Right lobe of liver (tissue), 4 donors: Measurements from ENCODE around the gene SERPINF2.

Experiments
- POLR2A ChIP-seq: fragments of 450-650 bp; IDR thresholded peaks from one replicate; pipeline ENCODE4 v1.6.1; 2017; ENCODE audit warnings: antibody characterized with exemption, mild to moderate bottlenecking
- TF ChIP-seq, protein P1 (sequence below), 4 donors: fragments of 200-600 bp in 3 of 4; fragments of 450-650 bp in 1 of 4; IDR thresholded peaks; one replicate each; pipeline versions ENCODE4 v1.5.1 to v1.8.0; 2016 to 2022; ENCODE audit warnings: antibody characterized with exemption in 4 of 4, mild to moderate bottlenecking in 2 of 4
- donor health status: DM: no; HTN: no; CAD: no.
- donor health status: DM: no; HTN: no; CAD: no.
- donor health status: DM: no; HTN: yes; CAD: no.

DNA sequence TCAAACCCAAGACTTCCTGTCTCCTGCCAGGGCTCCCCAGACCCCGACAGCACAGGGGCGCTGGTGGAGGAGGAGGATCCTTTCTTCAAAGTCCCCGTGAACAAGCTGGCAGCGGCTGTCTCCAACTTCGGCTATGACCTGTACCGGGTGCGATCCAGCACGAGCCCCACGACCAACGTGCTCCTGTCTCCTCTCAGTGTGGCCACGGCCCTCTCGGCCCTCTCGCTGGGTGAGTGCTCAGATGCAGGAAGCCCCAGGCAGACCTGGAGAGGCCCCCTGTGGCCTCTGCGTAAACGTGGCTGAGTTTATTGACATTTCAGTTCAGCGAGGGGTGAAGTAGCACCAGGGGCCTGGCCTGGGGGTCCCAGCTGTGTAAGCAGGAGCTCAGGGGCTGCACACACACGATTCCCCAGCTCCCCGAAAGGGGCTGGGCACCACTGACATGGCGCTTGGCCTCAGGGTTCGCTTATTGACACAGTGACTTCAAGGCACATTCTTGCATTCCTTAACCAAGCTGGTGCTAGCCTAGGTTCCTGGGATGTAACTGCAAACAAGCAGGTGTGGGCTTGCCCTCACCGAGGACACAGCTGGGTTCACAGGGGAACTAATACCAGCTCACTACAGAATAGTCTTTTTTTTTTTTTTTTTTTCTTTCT, 27.3 kb downstream of the SERPINF2 start:
- TF ChIP-seq, protein P1, sequence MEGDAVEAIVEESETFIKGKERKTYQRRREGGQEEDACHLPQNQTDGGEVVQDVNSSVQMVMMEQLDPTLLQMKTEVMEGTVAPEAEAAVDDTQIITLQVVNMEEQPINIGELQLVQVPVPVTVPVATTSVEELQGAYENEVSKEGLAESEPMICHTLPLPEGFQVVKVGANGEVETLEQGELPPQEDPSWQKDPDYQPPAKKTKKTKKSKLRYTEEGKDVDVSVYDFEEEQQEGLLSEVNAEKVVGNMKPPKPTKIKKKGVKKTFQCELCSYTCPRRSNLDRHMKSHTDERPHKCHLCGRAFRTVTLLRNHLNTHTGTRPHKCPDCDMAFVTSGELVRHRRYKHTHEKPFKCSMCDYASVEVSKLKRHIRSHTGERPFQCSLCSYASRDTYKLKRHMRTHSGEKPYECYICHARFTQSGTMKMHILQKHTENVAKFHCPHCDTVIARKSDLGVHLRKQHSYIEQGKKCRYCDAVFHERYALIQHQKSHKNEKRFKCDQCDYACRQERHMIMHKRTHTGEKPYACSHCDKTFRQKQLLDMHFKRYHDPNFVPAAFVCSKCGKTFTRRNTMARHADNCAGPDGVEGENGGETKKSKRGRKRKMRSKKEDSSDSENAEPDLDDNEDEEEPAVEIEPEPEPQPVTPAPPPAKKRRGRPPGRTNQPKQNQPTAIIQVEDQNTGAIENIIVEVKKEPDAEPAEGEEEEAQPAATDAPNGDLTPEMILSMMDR (IDR thresholded peaks at IDR 0.05): no peak
- no peak for TF ChIP-seq POLR2A
